GM21717 (cell line): Measurements from ENCODE around the gene STMND1.

ENCODE experiments used
- ATAC-seq: cut with Tn5 transposase; IDR thresholded peaks from one replicate; pipeline ENCODE4 v1.9.1; 2021; ENCODE audit warnings: mild to moderate bottlenecking, moderate library complexity; ENCODE audit not compliant: unreplicated experiment

STMND1 gene

GRCh38 chr6:17157617-17158016 is 55.8 kb downstream of the STMND1 start:
- ATAC-seq, result no peak

- ATAC-seq, result no peak
Observed at GRCh38 chr6:17159240-17159639, 57.4 kb downstream of the STMND1 start.

DNA sequence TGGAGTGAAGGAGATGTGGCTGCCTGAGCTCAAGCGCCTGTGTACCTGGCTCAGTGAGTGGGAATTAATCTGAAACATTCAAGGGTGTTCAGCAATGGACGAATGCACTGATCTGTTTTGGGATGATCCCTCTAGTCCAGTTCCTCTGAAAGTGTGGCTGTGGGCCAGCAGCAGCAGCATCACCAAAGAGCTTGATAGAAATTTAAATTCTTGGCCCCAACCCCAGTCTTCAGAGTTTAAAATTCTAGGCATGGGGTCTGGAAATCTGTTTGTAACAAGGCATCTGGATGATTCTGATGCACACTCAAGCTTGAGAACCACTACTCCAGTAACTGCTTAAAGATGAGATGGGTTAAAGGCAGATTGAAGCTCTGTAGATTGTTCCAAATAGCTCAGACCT is 59.2 kb downstream of the STMND1 start:
- ATAC-seq, result no peak

DNA sequence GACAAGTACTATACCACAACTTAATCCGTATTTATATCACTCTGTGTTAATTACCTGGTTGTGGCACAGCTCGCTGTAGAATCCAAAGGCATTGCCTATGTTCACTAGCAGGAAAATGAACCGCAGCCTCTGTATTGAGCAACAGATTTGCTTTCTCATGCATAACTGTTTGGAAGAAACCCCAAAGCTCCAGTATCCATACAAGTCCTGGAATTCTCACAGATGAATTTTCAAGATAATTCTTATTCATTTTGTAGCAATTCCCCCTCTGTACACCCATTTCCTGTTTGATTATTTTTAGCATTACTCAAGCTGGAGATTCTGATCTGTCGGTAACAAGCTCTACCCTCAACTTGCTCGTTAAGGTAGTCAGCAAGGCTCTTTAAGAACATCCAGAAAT is 63.5 kb downstream of the STMND1 start:
- ATAC-seq, result no peak

GRCh38 chr6:17167327-17167979 is 65.6 kb downstream of the STMND1 start:
- no peak for ATAC-seq

DNA sequence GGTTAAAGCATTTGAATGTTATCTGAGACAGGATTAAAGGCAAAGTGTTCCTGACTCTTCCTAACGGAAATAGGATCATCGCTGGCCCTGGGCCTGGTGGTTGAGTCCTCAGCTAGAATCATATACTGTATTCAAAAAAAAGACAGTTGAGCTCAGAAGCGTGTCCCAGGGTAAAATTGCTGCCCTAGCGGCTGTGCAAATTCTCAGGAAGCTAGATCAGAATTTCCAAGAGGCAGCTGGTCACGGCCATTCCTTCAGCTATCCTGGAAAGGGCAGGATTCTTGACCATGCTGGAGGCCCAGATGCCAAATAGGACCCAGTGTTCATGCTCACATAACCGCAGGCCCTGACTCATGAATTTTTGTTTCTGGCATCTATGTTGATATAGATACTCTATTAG is 67.4 kb downstream of the STMND1 start:
- ATAC-seq, result no peak

DNA sequence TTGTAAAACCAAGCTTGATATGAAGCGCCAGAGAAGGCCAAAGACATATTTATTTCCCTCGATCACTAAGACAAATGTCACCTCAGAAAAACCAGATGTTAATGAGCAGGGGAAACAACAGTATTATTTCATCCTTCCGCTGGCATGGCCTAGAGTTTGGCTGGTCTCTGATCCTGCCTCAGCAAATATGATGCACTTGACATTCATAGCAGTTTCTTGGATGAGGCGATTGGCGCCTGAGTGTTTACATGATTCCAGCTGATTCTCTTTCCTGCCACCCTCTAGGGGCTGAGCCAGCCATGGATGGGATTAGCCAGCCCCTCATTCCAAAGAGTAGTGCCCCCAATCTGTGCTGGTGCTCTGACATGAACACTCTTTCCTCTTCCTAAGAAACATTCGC is 67.9 kb downstream of the STMND1 start:
- no peak for ATAC-seq

DNA sequence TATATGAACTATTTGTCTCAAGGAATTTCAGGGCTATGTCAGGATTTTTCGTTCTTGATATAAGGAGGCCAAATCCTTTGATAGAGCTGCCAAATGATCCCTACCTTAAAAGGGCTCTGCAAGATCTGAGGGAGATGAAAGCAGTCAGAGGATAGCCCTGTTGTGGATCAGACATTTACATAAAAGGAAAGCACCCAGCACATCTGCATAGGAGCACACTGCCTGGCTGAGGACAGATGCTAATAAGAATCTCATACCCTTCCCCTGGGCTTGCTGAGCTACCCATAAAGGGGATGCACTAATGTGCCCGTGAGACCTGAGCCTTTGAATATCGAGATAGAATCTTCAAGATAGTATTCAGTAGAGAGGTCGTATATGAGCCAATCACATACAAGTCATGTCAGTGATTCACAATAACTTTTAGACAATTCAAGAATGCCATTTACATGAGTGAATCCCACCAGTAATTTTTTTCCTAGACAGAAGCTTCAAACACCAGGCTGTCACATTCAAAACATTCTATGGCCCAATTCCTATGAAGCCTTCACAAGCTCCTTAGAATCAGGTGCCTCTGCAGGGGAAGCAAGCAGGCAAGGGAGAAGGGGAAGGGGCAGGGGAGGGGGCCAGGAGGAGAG is 71.1 kb downstream of the STMND1 start:
- no peak for ATAC-seq

- no peak for ATAC-seq
Observed at GRCh38 chr6:17178326-17178725, 76.5 kb downstream of the STMND1 start.

DNA sequence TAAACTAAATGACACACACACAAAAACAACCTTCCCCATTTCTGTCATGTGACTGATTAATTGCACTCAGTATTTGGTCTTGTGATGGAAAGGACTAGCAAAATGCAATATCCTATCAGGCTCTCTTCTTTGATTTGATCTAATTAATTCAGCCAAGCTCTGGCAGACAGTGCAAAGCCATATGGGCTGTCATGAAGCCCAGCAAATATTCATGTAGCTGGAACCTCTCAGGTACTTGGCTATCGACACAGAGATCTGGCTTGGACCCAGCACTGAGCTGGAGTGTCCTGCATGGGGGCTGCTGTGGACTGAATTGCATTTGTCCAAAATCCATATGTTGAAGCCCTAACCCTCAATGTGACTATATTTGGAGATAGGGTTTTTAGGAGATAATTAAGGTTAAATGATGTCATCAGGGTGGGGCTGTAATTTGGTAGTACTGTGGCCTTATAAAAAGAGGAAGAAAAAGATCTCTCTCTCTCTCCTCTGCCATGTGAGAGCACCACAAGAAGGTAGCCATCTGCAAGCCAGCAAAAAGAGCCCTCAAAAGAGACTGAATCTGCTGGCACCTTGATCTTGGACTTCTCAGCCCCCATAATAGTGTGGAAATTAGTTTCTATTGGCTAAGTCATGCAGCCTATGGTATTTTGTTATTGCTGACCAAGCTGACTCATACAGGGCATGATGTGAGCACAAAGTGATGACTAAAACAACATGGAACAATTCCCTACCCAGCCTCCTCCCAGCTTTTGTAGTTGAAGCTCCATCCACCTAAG is 77.1 kb downstream of the STMND1 start:
- no peak for ATAC-seq

GRCh38 chr6:17179530-17180073 is 77.8 kb downstream of the STMND1 start:
- no peak for ATAC-seq
